Progenitor cell of endocrine pancreas (in vitro differentiated cells): ENCODE results near the gene PPIE. TPM values are rescaled to one million over a fixed set of nuclear protein-coding genes. Genes with fewer than 3 reads are reported as not detected.

Experiments
- DNase-seq: peaks from one replicate; pipeline ENCODE4 v3.0.0; 2021; ENCODE audit warnings: low spot score; ENCODE audit not compliant: unreplicated experiment
- H3K27ac Mint-ChIP-seq: 2 replicates; pipeline ENCODE4 v1.8.0; 2021; ENCODE audit warnings: mild to moderate bottlenecking, moderate library complexity, mixed read lengths
- H3K27me3 Mint-ChIP-seq: 2 replicates; pipeline ENCODE4 v1.8.0; 2021; ENCODE audit warnings: mixed read lengths
- H3K36me3 Mint-ChIP-seq: 2 replicates; pipeline ENCODE4 v1.8.0; 2022; ENCODE audit warnings: mixed read lengths; ENCODE audit not compliant: insufficient read depth
- H3K4me1 Mint-ChIP-seq: 2 replicates; pipeline ENCODE4 v1.8.0; 2021; ENCODE audit warnings: low read depth, mixed read lengths
- H3K4me3 Mint-ChIP-seq: 2 replicates; pipeline ENCODE4 v1.8.0; 2021; ENCODE audit warnings: low read depth, mild to moderate bottlenecking, moderate library complexity, mixed read lengths
- H3K9me3 Mint-ChIP-seq: 2 replicates; pipeline ENCODE4 v1.8.0; 2021; ENCODE audit warnings: low read depth, mixed read lengths
- CTCF ChIP-seq: fragments of 200-600 bp; sonication (generic); IDR thresholded peaks from one replicate; pipeline ENCODE4 v1.5.0; 2021; ENCODE audit warnings: antibody characterized with exemption, mild to moderate bottlenecking; ENCODE audit not compliant: unreplicated experiment
- long read RNA-seq: library from polyadenylated mRNA; unstranded; transcript quantifications from one replicate; pipeline ENCODE4 v2.0.0, GENCODE V29; 2020
- total RNA-seq: library from RNA; stranded (reverse); gene quantifications from 2 replicates; pipeline ENCODE4 v1.2.1, GENCODE V29; 2021

PPIE gene
- 47.4 and 51.7 TPM in 2 replicates for total RNA-seq
- long read RNA-seq, transcript PPIE-201 (10 exons, 1,277 nt): major isoform, 100 of 155 reads
- long read RNA-seq, partial matches to known transcripts: 6 of 155 reads
- long read RNA-seq, other reads (novel, unspliced or antisense): 46 of 155 reads

- Mint-ChIP-seq H3K4me1 (peaks cover 20% of the 10 kb centered on the region), H3K27ac (peak within 1 kb of the TSS; percentile 93), H3K27me3 (peaks cover 34% of the 10 kb centered on the region), H3K4me3 (peak within 1 kb of the TSS; percentile 91), H3K36me3 (peaks cover 20% of the 10 kb centered on the region), H3K9me3 (no peaks in the 10 kb centered on the region)
- no peak for TF ChIP-seq CTCF
- DNase-seq: peak; percentile 73
Measured at GRCh38 chr1:39738622-39739366, at the start of gene PPIE. Gene PPIE, plus strand, starts transcription at chr1:39738882. Its CDS starts 19 bp downstream, at chr1:39738901.

- DNase-seq: no peak
- H3K4me1 Mint-ChIP-seq: peaks cover 3% of the 10 kb centered on the region
- no peak overlapping the region for H3K27ac Mint-ChIP-seq
- no peak overlapping the region for H3K4me3 Mint-ChIP-seq
- H3K27me3 Mint-ChIP-seq: peaks cover 86% of the 10 kb centered on the region
- no peak for TF ChIP-seq CTCF
- H3K9me3 Mint-ChIP-seq: no peaks in the 10 kb centered on the region
- H3K36me3 Mint-ChIP-seq: no peaks in the 10 kb centered on the region
Measured at GRCh38 chr1:39689214-39689613, 49.5 kb upstream of the PPIE start.

- no peak overlapping the region for H3K27ac Mint-ChIP-seq
- DNase-seq: no peak
- no peaks in the 10 kb centered on the region for H3K36me3 Mint-ChIP-seq
- no peak for TF ChIP-seq CTCF
- no peaks in the 10 kb centered on the region for H3K9me3 Mint-ChIP-seq
- H3K27me3 Mint-ChIP-seq: peaks cover 86% of the 10 kb centered on the region
- no peak overlapping the region for H3K4me3 Mint-ChIP-seq
- peaks cover 3% of the 10 kb centered on the region for H3K4me1 Mint-ChIP-seq
Measured at GRCh38 chr1:39689635-39690034, 49.0 kb upstream of the PPIE start.

GRCh38 chr1:39690225-39690624 lies 48.5 kb upstream of the PPIE start:
- Mint-ChIP-seq H3K4me3 (peak overlapping the region; percentile 42), H3K4me1 (peaks cover 3% of the 10 kb centered on the region), H3K9me3 (no peaks in the 10 kb centered on the region), H3K27ac (no peak overlapping the region), H3K27me3 (peaks cover 86% of the 10 kb centered on the region), H3K36me3 (no peaks in the 10 kb centered on the region)
- TF ChIP-seq CTCF: no peak
- no peak for DNase-seq

GRCh38 chr1:39690794-39691382 lies 47.8 kb upstream of the PPIE start:
- Mint-ChIP-seq H3K4me1 (peaks cover 3% of the 10 kb centered on the region), H3K9me3 (no peaks in the 10 kb centered on the region), H3K4me3 (no peak overlapping the region), H3K27ac (no peak overlapping the region), H3K36me3 (no peaks in the 10 kb centered on the region), H3K27me3 (peaks cover 87% of the 10 kb centered on the region)
- no peak for DNase-seq
- no peak for TF ChIP-seq CTCF
